GM18526 (cell line): ENCODE data around the gene GRPEL1.

Experiments used
- POLR2A ChIP-seq: IDR thresholded peaks from 3 replicates; pipeline ENCODE4 v1.6.1; 2011; ENCODE audit not compliant: insufficient read length; ENCODE audit errors: extremely low read depth

Gene GRPEL1

DNA sequence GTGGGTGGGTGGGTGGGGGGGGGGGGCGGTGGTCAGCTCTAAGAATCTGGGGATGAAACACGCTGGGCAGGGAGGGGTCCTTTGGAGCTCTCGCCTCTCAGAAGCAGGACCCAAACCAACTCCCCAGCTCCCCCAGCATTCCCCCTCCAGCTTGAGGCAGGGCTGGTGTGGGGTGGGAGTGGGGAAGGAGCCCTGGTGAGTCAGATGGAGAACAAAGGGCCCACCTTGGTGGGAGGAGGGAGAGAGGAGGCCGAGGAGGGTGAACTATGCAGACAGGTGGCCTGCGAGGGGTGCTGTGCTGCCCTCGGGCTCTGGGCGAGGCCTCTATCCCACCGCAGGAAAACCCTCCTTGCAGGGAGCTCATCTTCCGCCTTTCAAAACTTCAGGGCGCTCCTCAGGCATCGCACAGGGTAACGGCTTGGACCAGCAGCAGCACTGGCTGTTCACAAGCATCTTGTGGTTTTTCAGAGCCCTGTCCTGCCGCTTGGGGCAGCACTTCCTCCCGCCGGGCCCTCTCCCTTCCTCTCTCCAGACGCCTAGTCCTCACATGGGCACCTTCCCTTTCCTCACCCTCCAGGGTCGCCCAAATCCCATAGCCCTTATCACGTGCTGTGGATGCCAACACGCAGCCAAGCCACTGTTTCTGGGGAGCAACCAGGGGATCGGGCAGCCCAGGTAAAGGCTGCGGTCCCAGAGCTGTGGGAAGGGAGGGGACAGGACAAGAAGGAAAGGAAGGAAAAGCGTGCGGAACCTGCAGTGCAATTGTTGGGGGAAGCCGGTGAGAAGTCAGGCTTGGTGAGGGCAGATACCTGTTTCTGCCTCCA, 34.0 kb upstream of the GRPEL1 start:
- no peak for TF ChIP-seq POLR2A

DNA sequence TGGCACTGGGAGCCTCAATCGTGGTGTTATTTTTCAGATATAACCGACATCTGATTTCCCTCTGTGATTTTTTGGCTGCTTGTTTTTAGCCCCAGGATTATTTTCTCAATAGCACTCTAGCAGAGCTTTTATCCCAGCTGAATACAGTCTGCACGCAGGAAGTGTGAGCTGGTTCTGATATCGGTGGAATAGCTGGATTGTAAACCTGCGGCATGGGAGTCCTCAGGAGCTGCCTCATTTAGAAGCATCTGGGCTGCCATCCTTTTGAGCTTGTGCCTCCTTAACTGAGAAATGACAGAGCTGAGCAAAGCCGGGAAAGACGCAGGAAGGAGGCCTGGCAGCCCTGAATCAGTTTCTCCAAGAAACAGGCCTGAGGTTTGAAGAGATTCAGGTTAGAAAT, 28.4 kb upstream of the GRPEL1 start:
- TF ChIP-seq POLR2A, result no peak

DNA sequence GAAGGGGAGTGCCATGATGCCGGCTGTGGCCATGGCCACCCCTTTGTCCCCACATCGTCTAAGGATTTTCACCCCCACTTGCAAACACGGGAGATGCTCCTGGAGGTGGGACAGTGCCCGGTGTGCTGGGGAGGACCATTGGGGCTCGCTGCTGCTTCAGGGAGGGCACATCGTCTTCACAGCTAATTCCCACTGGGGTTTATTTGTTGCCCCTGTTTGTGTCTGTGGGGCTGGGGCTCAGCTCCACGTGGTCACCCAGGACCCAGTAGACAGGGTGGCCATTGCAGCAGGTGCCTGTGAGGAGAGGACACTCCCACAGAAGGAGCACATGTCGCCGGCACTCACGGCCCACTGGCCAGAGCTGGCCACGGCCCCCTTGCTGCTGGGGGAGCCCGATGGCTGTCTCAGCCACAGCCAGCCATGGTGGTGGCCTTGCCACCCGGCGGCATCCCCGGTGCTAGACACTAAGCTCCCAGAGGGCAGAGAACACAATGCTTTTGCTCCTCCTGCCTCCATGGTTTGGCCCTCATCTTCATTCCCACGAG, 27.8 kb upstream of the GRPEL1 start:
- no peak for TF ChIP-seq POLR2A

DNA sequence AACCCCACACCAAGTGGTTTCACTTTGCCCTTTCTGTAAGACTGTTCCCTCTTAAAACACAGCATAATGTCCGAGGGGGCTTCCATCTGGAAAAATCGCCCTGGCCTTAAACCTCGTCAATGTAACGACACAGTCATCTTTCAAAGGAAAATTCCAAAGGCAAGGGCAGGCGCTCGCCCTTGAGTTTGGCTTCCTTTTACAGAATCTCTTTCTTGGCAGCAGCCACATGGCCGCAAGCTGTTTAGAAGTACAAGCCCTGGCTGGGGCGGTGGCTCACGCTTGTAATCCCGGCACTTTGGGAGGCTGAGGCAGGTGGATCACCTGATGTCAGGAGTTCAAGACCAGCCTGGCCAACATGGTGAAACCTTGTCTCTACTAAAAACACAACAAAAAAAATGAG, 27.1 kb upstream of the GRPEL1 start:
- TF ChIP-seq POLR2A, result no peak

GRCh38 chr4:7092026-7092425, 24.2 kb upstream of the GRPEL1 start:
- no peak for TF ChIP-seq POLR2A

DNA sequence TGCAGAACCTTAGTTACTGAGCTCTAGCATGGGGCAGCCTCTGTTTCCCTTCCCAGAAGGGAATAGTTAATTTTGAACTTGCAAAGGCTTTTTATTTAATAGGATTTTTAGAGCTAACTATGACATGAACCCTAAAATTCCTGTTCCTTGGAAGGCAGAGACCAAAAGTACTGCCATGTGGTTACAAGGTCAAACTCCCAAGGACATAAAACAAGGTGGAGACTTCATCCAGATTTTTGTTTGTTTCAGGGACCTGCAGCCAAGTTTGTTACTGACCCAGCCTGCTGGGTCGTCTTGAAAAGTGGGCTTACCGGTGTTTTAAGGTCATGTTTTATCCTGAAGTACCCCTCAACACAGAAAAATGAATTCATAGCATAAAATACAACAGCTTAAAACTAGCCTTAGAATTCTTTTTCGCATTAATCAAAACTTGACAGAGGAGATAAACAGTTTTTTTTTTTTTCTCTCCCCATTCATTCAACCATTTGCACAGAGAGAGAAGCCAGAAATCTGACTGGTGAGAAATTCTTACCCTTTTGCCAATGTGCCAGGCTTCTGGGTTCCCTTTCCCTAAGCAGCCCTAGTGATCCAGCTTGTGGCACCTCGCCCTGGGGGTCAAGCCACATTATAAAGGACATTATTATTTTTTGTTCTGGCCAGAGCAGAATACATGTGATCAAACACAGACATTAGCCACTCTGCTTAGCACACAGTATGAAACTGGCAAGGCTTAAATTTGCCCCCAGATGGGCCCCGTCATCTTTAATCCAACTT, 21.5 kb upstream of the GRPEL1 start:
- no peak for TF ChIP-seq POLR2A

DNA sequence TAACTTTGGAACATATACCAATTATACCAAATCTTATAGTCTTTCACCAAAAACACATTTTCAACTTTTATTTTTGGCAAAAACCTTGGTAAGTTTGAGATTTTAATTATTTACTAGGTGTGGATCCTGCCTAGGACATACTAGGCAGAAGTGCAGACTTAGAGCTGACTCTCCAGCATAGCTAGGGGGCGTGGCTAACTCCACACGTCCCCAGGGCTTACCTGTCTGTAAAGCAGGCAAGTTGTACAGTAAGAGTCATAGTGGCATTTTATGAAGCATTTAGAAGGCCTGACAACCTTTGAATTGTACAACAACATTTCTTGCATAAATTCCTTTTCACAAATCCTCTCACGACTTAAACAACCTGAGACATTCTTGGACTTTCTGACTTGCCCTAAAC, 19.2 kb upstream of the GRPEL1 start:
- no peak for TF ChIP-seq POLR2A

- TF ChIP-seq POLR2A, result no peak
Observed at GRCh38 chr4:7086384-7086783, 18.5 kb upstream of the GRPEL1 start.

DNA sequence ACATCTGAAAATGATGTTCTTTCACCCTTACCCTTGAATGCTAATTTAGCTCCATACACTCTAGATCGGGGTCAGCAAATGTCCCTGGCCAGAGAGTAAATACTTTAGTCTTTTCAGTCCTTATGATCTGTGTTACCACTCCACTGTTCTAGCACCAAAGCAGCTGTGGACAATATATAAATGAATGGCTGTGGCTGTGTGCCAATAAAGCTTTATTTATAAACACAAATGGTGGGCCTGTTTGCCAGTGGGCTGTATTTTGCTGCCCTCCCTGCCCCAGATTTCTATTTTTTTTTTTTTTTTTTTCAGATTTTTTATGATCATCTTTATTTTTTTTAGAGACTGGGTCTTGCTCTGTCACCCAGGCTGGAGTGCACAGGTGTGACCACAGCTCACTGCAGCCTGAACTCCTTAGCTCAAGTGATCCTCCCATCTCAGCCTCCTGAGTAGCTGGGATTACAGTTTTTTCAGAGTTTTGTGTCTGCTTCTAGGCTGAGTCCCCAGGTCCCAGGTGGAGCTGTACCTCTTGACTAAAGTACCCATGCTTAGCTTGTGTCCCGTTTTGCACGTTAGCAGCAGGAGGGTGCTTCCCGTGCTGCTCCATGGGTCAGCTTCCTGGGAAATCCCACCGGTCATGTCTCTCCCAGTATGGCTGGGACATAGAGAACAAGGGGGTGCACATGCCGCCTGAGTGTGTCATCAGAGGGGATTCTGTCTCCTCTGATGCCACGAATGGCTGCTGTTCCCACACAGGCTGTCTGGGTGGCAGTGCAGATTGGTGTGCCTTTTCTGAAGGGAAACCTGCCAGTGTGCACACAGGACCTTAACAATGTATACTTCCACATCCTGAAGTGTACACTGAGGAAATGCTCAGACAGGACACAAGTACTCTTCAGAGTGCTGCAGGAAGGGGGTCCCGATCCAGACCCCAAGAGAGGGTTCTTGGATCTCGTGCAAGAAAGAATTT, 16.0 kb upstream of the GRPEL1 start:
- no peak for TF ChIP-seq POLR2A

GRCh38 chr4:7078025-7078424, 10.2 kb upstream of the GRPEL1 start:
- no peak for TF ChIP-seq POLR2A

- no peak for TF ChIP-seq POLR2A
Observed at GRCh38 chr4:7077371-7077770, 9.5 kb upstream of the GRPEL1 start.

- TF ChIP-seq POLR2A, result no peak
Observed at GRCh38 chr4:7076696-7077082, 8.8 kb upstream of the GRPEL1 start.

DNA sequence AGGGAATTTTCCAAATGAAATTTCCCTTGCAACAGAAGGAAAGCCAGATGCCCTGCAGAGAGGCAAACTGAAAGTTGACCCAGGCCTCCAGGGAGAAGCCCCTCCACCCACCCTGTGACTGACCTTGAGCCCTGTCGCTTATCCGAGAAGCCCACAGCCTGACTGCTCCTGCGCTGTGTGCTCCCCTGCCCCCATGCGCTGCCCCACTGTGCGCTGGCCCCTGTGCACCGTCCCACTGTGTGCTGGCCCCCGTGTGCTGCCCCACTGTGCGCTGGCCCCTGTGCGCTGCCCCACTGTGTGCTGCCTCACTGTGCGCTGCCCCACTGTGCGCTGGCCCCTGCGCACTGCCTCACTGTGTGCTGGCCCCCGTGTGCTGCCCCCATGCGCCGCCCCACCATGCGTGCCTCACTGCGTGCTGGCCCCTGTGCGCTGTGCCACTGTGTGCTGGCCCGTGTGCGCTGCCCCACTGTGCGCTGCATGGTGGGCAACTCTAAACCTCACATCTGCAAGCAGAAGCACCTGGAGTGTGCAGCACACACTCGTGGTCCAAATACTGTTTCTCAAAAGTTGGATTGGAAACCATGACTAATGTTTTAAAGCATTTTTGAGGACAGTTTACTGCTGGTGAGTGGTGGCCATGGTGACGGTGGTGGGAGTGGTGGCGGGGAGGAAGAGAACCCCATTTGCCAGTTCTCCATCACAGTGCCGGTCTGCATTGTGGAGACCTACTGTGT, 8.3 kb upstream of the GRPEL1 start:
- no peak for TF ChIP-seq POLR2A

GRCh38 chr4:7074426-7074825, 6.6 kb upstream of the GRPEL1 start:
- TF ChIP-seq POLR2A, result no peak

DNA sequence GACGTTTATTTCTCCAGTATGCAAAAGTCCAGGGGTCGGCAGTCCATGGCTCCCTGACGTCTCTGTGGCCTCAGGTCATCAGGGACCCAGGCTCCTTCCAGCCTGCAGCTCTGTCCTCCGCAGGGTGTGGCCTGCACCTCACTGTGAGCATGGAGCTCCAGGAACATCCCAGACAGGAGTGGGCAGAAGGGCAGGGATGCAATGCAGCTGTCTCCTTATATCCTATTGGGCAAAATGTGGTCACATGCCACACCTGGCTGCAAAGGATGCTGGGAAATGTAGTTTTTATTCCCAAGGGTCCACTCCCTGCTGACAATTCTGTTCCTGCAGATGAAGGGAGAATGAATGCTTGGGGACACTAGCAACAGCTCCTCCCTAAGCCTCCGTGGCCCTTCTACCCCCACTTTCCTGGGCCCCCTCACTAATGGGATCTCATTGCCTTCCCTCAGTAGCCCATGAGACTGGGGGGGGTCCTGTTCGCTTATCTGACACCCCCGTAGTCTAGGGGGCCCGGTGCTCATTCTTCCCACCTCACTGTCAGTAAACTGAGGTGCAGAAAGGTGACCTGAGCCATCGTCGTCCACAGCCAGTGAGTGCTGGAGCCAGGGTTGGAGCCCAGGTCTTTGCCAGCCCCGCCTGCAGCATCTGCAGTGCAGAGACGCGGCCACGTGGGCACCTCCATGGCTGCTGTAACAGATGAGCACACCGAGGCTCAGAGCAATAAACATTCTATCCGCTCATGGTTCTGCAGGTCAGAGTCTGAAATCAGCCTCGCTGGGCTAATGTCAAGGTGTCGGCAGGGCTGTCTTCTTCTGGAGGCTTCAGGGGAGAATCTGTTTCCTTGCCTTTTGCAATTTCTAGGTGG, 5.9 kb upstream of the GRPEL1 start:
- no peak for TF ChIP-seq POLR2A
